Activated gamma-delta T cell treated with Interleukin-2 at 50 U/mL for 16 hours (primary cell): ENCODE data around the gene HBB.
"Not testable (repeated sequence)": the region's sequence is repeated elsewhere in the genome, so short reads cannot be mapped to it uniquely, and the experiment has no call there.

Source experiments
- DNase-seq: peaks from one replicate; pipeline ENCODE4 v3.0.0-alpha.2; 2020

The HBB gene

GRCh38 chr11:5226732-5227310, at the start of gene HBB:
Gene HBB, minus strand, starts transcription at chr11:5227071. Its CDS starts 50 bp downstream, at chr11:5227021.
- DNase-seq: no peak

DNA sequence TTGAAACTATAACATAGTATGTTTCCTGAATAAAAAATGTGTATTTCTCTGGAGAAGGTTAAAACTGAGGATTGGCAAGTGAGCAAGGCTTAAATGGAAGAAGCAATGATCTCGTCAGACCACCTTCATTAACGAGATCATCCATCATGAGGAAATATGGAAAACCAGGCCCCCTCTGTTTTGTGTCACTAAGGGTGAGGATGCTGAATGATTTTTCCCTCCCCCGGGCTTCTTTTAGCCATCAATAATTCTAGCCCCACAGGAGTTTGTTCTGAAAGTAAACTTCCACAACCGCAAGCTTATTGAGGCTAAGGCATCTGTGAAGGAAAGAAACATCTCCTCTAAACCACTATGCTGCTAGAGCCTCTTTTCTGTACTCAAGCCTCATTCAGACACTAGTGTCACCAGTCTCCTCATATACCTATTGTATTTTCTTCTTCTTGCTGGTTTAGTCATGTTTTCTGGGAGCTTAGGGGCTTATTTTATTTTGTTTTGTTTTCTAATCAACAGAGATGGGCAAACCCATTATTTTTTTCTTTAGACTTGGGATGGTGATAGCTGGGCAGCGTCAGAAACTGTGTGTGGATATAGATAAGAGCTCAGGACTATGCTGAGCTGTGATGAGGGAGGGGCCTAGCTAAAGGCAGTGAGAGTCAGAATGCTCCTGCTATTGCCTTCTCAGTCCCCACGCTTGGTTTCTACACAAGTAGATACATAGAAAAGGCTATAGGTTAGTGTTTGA, 48.7 kb upstream of the HBB start:
- DNase-seq: no peak

DNA sequence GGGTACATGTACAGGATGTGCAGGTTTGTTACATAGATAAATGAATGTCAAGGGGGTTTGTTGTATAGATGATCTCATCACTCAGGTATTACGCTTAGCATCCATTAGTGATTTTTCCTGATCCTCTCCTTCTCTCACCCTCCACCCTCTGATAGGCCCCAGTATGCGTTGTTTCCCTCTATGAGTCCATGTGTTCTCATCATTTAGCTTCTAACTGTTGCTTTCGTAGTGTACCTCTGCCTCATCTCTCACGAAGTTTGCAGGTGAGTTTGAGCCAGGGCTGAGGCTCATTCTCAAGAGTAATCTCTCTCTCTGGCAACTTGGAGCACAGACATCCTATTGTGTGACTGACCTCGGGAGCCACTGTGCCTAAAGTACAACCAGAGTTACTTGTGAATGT, 47.5 kb upstream of the HBB start:
- DNase-seq: no peak

DNA sequence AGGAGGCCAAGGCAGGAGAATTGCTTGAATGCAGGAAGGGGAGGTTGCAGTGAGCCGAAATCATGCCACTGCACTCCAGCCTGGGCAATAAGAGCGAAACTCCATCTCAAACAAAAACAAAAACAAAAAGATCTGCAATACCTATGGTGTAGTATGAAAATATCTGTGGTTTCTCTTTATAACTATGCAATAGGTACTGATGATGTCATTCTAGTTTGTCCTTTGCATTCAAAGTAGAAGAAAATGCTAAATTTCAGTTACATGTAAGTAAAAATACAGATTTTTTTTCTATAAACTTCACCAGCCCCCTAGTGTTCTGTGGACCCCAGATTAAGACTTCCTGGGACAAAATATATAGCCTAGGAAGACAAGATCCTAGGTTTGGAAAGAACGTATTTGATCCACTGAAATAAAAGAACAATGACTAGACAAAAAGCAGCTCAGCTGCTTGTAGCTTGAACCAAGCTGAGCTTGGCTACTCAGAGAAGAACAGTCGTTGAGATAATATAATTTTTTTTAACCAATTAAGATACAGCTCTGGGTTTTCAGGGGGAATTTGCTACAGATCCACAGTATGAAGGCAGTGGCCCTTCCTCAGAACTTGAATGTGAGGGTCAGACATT, 45.6 kb upstream of the HBB start:
- DNase-seq: no peak

- DNase-seq: no peak
These were observed 42.9 kb upstream of the HBB start, which contains the start of gene HBE1 for GRCh38 chr11:5269715-5270147. Gene HBE1, minus strand, starts transcription at chr11:5269945. Its CDS starts 55 bp downstream, at chr11:5269890.

DNA sequence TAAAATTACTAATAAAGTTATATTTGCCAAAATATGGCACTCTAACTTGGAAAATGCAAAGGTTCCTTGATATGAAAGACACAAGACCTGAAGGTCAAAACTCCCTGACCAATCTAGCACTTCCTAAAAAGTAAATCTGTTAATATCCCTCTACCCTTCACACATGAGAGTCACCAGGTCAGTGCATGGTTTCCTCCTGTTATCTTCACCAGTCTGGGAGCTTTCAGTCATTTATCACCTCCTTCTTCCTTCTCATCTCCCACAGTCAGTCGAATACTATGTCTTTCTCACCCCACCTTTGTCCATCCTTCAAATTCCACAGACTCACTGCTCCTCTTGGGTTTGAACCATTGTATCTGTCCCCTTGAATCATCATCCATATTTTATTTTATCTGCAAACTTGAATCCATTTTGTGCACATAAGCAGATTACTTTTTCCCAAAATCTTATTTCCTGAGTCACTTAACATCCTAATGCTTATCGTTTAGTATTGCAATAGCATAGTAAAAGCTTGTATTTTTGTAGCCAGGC, 40.2 kb upstream of the HBB start:
- no peak for DNase-seq

- DNase-seq: no peak
These were observed 39.7 kb upstream of the HBB start for GRCh38 chr11:5266609-5267008.

- no peak for DNase-seq
These were observed 39.0 kb upstream of the HBB start for GRCh38 chr11:5265832-5266231.

DNA sequence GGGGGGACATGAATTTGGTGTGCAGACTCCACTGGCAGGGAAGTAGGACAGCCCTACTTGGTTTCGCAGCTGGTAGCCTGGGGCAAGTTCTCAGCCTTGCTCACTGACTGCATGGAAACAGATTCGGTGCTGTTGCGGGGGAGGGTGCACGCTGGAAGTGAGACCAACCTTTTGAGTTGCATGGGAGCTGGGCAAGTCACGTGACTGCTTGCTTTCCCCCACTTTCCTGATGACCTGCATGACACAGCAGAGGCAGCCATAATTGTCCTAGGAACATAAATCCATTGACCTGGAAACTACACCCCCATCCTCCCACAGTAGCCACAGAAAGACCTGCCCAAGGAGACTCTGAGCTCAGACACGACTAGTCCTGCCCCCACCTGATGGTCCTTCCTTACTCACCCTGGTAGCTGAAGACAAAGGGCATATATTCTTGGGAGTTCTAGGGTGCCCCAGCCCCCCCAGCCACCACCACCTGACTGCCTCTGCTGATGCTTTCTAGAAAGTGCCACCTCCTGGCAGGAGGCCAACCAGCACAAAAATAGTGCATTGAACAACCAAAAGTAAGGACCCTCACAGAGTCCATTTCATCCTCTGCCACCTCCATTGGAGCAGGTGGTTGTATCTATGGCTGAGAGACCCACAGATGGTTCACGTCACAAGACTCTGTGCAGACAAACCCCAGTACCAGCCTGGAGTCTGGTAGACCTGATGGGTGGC, 31.8 kb upstream of the HBB start:
- no peak for DNase-seq

DNA sequence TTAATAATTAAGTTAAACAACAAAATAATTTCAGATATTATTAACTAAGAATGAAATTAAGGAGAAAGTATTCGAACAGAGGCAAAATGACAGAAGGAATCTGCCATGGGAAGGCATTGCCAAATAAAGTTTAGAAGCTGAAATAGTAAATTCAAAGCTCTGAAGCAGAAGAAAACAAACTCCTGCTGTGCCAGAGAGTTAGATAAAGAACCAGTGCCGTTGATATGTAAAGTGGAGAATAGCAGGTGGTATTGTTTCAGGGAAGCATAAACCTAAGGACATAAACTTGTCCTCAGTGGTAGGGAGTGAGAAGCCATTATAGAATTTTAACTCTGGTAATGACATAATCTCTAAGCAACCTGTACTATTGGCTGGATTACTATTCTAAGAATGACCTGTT, 30.4 kb upstream of the HBB start:
- DNase-seq: no peak

- not testable (repeated sequence) for DNase-seq
These were observed 28.0 kb upstream of the HBB start, which contains the start of gene HBG2 for GRCh38 chr11:5254646-5255413. Gene HBG2, minus strand, starts transcription at chr11:5254781. Its CDS starts 53 bp downstream, at chr11:5254728.

- not testable (repeated sequence) for DNase-seq
These were observed 27.2 kb upstream of the HBB start for GRCh38 chr11:5254023-5254422.

GRCh38 chr11:5253440-5253839, 26.6 kb upstream of the HBB start:
- not testable (repeated sequence) for DNase-seq

DNA sequence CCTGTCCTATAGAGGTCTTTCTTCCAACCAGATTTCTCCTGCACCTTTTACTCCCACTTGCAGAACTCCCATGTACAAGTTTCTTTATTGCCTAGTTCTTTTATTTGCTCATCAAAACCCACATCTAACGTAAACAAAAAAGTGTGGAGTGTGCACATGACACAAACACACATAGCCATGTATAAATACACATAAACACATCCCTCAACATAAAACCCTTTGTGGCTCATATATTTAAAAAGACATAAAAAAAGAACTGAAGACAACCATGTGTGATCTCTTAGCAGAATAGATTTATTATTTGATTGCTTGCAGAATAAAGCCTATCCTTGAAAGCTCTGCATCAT, 26.0 kb upstream of the HBB start:
- DNase-seq: no peak

DNA sequence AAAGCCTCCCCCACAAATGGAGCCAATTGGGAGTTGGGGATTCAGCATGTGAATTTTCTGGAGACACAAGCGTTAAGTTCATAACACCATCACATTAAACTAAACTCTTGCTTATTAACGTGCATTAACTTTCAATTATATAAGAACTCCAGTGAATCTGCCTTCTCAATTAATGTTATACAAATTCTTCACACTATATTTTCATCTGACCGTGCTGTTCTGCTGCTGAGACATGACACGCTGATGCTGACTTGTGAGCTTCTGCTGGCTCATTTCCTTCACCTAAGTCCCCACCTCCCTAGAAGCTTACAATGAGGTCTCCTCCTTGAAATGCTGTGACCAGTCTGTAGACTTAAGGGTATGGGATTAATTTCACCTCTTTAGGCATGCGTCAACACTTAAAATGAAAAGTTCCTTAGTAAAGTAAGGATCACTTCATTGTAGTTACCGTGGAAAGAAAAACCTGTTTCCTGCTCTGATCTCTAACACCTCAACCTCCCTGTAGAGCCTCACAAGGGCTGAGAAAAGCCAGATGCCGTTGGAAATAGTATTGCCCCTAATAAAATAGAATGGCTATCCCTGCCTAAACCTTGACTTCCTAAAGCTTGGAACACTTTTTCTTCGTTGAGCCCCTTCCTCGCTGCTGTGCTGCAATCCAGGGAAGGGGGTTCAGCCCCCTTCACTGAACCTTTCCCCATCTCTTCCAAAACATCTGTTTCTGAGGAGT, 25.5 kb upstream of the HBB start:
- no peak for DNase-seq

DNA sequence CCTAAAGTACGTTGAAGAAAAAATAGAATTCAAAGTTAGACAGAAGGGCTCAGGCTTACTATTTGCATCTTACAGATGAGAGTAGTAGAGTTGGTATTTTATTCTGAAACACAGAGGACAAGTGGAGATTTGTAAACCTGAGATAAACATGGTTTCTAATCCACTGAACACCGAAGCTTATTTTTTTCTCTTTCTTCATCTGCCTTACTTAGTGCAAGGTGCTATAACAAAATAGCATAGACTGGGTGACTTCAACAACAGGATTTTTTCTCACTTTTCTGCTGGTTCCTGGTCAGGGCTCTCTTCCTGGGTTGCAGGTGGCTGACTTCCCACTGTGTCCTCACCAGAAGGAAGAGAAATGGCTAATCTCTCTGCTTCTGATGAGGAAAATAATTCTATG, 24.9 kb upstream of the HBB start:
- no peak for DNase-seq

DNA sequence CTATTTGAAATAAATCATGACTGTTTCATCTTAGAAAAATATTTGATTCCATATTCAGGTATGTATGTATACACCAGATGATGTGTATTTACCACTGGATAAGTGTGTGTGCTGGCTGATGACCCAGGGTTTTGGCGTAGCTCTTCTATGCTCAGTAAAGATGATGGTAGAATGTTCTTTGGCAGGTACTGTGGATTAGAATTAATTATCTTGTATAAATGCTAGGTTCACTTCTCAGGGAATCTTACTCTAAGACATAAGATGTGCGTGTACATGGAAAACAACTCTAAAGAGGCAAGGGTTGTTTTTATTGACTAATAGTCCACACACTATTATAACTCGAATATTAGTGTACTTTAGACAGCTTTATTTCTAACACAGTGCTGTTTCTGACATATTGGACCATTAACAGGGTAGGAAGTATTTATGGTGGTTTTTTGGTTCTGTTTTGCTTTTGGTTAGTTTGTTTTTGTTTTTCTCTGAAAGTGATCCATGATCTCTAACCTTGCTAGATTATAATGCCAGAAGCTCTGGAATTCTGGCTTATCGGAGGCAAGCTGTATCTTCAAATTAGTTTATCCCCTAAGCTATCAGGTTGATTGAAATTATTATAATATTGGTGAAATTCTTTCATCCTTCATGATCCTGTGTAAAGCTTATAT, 23.8 kb upstream of the HBB start:
- no peak for DNase-seq

DNA sequence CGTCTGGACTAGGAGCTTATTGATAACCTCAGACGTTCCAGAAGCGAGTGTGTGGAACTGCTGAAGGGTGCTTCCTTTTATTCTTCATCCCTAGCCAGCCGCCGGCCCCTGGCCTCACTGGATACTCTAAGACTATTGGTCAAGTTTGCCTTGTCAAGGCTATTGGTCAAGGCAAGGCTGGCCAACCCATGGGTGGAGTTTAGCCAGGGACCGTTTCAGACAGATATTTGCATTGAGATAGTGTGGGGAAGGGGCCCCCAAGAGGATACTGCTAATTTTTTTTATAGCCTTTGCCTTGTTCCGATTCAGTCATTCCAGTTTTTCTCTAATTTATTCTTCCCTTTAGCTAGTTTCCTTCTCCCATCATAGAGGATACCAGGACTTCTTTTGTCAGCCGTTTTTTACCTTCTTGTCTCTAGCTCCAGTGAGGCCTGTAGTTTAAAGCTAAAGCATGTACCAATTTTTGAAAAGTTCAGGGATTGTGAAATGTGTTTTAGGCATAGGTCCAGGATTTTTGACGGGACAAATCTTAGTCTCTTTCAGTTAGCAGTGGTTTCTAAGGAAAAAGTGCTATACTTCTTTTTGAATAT, 23.0 kb upstream of the HBB start, which contains the start of gene HBG1:
HBG1 (minus strand) TSS at position 51 of the 590 bp plus-strand sequence. CDS start 53 bp downstream, outside the sequence.
- DNase-seq: not testable (repeated sequence)

- DNase-seq: not testable (repeated sequence)
These were observed 21.6 kb upstream of the HBB start for GRCh38 chr11:5248498-5248897.

DNA sequence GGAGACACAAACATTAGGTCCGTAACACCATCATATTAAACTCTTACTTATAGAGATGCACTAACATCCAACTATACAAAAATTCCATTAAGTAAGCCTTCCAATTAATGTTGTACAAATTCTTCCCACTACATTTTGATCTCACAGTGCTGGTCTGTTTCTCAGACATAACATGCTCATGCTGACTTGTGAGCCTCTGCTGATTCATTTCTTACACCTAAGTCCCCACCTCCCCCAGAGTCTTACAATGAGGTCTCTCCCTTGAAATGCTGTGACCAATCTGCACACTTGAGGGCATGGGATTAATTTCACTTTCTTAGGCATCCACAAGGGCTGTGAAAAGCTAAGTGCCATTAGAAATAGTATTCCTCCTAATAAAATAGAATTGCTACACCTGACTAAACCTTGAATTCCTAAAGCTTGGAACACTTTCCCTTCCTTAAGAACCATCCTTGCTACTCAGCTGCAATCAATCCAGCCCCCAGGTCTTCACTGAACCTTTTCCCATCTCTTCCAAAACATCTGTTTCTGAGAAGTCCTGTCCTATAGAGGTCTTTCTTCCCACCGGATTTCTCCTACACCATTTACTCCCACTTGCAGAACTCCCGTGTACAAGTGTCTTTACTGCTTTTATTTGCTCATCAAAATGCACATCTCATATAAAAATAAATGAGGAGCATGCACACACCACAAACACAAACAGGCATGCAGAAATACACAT, 20.8 kb upstream of the HBB start:
- DNase-seq: no peak
